HG02938 (cell line): ENCODE measurements around the gene TSHZ1.

Source experiments
- ATAC-seq: cut with Tn5 transposase; IDR thresholded peaks from one replicate; pipeline ENCODE4 v1.9.1; 2021; ENCODE audit warnings: mild to moderate bottlenecking, moderate library complexity; ENCODE audit not compliant: unreplicated experiment

TSHZ1 gene

DNA sequence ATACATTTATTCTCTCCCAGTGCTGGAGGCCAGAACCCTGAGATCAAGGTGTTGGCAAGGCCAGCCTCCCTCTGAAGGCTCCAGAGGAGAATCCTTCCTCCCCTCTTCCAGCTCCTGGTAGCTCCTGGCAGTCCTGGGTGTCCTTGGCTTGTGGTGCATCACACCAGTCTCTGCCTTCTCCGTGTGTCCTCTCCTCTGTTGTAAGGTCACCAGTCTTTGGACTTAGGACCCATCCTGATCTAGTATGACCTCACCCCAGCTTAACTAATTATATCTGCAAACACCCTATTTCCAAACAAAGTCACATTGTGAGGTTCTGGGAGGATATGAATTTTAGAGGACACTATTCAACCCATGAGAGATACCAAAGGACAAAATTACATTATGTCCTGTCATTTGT is 31.1 kb downstream of the TSHZ1 start:
- no peak for ATAC-seq

DNA sequence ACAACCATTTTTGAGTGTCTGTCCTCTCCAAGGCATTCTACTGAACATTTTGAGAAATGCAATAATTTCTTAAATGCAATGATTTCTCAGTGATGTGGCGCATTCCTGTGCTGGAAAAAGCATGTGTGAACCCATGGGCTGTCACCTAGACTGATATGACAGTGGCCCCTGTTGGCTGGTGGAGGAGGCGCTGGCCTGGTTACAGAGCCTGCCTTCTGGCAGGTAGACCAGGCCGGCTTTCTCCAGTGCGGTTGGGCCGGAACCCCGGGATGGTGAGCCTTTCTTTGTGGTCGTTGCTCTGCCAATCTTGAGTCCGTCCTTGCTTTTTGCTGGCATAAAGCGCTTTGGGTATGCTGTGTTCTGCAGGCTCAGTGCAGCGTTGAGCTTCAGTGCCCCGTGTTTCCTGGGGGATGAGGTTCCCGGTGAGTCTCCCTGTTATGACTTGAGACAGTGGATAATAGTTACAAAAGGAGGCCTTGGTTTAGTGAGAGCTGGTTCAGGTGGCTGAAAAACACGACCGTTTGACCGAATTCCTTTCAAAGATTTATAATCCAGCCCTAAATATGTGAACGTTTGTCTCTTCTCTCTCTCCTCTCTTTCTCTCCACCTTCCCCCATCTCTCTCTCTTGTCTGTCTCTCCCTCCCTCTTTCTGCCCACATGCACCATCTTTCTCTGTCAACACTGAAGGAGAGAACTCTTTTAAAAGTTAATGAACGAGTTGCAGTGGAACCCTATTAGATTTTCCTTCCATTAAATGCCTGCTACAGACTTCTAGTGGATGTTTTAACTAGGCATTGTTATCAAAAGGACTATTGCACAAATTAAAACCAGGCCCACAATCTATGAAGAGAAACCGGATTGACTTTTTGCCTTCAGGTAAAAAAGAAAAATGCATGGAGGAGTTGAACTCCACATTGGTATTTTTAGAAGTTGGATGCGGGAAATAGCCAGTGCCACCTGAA is 34.0 kb downstream of the TSHZ1 start:
- ATAC-seq, result no peak

DNA sequence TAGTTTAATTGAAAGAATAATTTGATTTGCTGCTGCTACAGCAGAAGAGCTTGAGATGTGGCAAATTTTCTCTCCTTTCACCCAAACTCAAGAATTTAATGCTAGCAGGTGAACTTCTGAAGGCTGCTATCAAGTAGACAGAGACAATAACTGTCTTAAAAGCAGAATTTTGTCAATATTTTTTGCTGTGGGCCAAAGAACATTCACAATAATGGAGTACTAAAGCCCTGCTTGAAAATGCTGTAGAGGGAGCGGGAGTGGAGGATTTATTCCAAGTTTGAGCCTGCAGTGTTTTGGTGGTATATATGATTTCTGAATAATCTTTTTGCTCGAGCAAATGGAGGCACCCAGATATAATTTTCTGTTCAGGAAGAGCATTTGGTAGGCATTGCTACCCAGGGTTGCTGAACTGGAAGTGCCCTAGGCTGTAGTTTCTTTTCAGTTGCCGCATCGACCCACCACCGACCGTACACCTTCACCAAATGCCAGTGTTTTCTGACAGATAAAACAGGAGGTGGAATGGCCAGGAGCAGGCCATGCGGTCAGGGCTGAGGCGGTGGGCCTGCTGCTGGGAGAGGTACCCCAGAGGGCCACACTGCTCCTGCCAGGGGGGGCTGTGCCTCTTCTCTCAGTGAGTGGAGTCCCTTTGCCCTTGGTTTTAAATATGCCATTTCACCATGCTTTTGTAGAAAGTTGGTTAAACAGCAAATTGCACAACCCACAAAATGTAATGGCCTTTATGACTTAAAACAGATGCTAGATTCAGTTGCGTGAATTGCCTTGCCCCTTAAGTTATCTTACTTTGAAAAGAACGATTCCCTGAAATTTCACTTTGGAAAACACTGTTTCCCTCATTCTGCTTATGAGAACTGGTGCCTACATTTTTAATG is 36.4 kb downstream of the TSHZ1 start:
- ATAC-seq, result no peak

DNA sequence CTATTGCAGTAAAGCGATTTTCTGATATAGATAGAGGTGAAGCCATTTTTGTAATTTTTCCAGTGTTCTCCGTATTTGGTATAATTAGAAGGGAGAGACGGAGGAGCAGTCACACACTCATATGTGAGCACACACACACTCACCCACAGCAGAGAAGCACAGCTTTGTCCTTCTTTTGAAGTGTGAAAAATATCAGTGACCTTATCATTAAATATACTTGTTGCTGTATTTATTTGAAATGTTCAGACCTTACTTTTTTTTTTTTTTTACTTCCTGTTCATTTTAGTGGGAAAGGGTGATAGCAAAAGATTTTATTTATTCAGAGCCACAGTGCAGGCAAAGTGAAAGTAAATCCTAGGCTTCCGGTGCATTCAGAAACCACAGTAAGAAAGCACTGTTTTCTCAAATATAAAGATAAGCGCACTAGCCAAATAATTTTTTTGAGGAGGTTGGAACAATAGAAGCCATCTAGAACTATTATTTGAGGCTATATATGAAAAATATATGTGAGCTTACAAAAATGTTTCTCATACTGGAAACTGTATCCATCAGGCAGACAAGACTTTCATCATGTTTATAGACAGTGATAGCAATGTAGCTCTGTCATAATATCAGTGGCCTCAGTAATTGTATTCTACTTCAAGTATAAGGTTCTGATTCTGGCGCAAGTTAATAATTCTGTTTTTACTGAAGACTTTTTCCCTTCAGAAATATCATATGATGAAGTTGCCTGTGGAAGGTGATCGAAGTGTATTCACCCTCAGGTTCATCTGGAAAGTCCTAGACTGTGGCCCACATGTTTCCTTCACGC is 37.2 kb downstream of the TSHZ1 start:
- no peak for ATAC-seq

DNA sequence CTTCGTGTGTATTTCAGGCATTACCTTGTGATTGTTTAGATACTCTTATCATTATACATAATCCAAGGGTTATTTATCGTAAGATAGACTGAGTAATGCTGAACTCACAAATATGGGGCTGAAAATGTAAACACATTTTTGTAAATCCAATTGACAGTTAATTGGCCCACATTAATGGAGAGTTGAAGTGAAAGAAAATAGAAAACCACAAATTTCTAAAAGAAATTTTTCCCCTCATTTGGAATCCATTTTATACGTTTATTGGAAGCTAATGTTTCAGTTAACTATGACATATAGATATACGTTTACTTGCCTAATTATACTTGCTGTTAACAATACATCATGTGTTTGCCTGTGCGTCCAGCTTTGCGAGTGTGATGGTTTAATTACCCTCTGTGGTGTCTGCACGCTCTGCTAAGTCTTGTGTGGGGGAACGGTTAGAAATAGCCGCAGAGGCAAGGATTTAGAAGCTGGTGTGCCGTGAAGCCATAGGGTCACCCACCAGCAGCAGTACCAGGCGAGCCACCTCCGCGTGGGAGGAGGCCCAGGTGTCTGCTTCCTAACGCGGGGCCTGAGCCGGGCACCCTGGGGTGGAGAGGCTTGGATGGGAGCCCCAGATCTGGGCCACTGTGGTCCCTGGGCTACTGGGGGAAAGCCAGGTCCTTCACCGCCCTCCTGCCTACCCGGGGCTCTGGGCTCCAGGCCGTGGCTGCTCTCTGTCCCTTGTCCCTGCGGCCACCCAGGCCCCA is 38.0 kb downstream of the TSHZ1 start:
- ATAC-seq, result no peak

DNA sequence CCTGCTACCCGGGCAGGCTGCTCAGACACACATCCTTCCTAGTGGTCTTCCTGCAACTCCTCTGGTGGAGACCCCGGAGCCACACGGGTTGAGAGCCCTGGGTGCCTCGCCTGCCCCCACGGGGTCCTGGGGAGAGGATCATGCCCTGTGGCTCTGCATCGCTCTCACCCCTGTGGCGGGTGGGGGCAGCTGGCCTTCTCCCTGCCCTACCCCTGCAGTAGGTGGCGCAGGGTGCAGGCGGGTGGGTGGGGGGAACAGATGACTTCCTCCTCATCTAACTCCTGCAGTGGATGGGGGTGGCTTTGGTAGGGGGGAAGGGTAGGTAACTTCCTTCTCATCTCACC is 38.5 kb downstream of the TSHZ1 start:
- ATAC-seq, result no peak

DNA sequence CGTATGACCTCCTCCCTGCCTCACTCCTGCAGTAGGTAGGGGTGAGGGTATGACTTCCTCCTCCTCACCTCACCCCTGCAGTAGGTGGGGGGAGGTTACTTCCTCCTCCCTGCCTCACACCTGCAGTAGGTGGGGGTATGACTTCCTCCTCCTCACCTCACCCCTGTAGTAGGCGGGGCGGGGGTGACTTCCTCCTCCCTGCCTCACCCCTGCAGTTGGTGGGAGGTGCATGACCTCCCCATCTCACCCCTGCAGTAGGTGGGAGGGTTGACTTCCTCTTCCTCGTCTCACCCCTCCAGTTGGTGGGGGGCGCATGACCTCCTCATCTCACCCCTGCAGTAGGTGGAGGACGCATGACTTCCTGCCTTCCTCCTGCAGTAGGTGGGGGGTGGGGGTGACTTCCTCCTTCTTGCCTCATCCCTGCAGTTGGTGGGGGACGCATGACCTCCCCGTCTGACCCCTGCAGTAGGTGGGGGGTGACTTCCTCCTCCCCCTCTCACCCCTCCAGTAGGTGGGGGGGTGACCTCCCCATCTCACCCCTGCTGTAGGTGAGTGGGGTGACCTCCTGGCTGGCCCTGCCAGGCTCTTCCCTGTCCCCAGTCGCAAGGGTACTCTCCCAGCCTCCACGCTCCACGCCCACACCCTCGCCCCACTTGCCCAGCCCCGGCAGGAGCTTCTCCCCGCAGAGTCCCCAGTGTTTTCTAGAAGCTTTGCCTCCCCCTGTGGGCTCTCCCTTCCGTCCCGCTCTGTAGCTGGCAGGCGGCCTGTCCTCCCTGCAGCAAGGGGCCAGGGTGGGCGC is 39.3 kb downstream of the TSHZ1 start:
- no peak for ATAC-seq

DNA sequence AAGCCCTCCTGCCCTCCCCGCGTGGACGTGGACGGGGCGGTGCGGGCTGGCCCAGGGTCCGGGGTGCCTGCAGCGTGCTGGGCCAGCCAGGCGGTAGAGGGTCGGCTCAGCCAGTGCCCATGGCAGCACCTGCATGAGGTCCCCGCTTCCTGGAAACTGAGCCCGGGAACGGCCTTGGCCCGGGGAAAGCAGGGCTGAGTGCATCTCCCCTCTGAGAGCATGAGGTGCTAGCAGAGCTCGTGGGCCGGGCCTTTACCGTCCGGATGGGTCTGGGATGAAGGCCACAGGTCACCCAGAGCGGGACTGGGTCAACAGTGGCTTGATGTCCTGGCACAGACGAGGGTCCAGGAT is 39.8 kb downstream of the TSHZ1 start:
- ATAC-seq, result no peak

DNA sequence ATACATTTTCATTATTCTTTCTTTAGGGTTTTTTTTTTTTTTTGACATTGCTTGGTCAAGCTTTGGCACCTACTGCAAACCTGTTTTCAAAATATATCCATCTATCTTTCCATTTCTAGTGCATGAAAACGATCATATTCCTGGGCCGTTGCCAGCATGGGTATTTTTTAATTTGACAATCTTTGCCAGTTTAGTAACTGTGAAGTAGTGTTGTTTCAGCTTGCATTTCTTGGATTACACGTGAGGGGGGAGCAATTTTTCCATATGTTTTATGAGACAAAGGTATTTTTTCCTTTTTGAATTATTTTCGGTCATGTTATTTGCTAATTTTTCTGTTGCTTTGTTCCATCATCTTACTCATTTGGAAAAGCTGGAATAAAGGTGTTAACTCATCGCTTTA is 40.9 kb downstream of the TSHZ1 start:
- ATAC-seq, result no peak

DNA sequence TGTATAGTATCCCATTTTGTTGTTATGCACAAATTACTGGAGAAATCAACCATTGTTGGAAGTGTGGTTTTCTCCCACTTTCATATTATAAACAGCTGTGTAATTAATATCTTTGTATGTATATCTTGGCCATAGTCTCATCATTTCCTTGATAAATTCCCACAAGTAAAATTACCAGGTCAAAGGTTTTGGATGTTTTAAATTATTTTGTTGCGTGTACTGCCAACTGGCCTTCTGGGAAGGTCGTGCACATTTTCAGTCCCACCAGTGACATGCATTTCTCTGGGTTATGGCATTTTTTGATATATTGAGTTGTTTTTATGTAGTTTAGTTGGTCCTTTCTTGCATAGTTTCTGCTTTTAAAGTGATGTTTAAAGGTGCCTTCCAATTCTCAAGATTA is 41.5 kb downstream of the TSHZ1 start:
- ATAC-seq, result no peak

DNA sequence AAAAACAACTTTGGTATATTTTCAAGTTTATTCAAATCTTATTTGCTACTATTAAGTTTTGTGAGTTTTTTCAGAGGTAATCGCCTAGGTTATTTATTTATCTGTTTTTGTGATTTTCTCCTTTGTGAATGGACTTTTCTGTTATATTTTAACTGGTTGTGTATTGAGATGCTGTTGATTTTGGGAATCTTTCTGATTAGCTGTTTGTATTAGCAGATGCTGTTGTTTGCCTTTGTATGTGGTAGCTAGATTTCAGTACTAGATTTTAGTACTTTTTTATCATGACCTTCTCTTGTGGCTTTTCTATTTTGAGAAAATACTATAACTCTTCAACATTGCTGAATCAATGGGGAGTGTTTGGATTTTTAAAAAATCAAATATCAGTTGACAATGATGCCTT is 42.4 kb downstream of the TSHZ1 start:
- ATAC-seq, result no peak

DNA sequence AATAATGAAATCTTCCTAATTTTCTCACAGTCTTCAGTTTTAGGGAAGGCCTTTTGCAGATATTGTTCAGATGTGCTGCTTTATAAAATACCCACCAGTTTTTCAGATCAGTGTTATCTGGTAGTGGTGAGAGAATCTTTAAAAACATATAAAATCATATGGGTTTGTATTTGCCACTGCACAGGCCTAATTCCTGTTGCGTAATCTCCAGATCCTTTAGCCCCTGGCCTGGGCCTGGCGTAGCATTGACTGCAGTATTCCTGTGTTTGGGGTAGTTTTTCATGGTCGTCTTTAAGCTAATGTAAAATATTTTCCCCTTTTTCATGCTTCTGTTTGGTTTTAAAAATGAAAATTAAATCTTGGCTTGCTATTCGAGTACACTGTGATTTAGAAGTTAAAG is 43.2 kb downstream of the TSHZ1 start:
- ATAC-seq, result no peak

DNA sequence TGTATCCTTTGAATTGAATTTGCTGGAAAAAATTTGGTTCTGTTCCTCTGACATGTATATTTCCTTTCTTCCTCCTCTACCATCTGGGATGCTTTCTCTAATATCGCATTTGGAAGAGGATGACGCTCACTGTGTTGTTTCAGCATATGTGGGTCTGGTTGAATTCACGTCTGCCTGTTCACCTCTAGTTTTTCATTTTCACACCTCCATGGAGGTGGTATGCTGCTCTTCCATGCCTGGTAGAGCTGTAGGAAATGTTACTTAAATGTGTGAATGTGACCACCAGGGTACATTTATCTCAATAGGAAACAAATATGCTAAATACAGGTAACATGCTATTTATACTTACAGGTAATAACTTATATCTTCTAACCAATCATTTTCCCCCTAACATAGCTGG is 44.5 kb downstream of the TSHZ1 start:
- no peak for ATAC-seq

DNA sequence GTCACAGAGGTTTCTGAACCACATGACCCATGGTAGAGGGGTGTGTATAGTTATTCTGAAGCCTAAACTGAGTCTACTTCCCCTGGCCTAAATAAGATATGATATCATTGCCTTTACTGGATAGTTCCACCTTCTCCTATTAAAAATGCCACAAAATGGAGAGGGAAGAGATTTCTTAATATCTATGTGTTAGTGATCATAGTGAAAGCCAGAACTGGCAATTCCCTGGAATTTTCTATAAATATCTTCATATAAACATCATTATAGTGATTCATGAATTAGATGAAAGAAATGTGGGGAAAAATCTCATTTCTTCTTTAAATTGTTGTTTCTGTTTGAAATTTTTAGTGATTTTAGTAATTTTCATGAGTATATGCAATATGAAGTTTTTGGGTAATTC is 45.8 kb downstream of the TSHZ1 start:
- ATAC-seq, result no peak

DNA sequence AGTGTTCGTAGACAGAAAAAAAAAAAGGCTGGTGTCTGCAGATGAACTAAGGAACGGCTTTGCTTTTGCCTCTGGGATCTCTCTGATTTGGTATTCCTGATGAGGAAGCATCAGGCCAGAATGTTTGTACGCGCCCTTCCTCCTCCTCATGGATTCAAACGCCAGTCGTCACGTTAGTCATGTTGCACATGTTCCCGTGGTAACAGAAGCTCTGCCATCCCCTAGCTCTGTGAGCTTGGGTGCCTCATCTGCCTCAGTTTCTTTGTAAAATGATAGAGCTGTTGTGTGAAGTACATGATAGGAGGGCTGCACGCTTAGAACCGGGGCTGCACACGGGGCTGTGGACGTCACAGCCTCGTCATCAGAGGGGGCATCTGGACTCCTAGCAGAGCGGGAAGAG is 47.0 kb downstream of the TSHZ1 start:
- ATAC-seq, result no peak

DNA sequence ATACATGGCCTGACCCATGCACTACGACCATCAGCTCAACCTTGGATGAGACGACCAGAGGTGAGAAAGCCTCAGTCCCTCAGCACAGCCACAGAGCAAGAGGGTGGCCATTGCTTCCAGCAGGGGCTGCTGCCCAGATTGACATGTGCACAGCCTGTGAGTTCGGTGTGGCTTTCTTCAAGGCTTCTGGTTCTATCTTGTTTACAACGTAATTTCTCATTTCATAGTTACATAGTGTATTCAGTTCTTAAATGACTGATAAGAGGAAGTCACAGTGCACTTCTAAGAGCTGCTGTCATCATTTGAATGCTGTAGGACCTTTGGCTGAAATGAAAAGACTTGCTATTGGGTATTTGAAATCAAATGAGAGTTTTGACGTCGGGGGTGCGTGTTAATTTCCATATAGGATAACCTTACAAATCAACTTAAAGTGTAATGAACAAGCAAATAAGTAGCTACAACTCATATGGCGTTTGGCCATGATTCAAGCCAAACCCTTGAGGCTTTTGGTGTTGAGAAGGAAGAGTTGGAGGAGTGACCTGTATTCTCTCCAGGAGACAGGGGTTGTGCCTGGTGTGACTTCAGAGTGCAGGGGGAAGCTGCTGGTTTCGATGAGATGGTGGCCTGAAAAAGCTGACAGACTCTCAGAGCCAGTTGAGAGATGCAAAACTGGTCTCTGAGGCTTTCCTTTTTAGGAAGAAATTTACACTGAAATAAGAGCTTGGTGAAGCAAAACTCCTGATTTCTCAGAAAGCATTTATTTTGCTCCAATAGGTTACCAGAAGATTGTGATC is 51.0 kb downstream of the TSHZ1 start:
- peak; percentile 95 for ATAC-seq

DNA sequence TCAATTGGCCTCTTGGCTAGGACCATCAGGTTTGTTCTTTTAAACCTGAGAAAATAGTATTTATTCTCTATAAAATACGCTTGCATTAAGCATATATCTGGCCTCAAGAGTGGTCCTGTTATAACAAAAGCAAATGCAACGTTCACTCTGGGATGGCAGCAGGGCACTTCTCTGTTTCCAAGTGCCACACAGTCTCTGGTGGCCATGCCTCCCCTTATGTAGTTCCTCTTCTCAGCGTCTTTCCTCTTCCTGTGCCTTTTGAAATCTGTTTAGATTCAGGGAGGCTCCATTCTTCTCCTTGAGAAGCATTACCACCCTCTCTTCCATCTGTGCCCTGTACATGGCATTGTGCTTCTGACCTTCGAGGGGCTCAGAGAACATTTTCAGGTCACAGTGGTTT is 51.9 kb downstream of the TSHZ1 start:
- ATAC-seq, result no peak

DNA sequence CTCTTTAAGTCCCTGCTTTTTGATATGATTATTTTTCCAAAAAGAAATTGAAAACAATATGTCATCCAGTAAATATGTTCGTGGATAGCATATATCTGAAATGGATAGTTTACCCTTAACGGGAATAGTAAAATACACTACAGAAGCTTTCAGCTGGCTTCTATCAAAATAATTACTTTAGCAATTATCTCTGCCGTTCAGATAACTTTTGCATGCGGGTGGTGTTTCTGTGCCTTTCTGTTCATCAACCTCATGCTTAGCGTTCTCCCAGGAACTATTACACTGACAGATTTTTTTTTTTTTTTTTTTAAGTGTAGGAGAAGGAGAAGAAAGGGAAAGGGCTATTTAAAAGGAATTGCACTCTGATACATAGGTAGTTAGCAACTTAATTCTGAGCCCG is 53.6 kb downstream of the TSHZ1 start:
- ATAC-seq, result no peak
